Endometrium (tissue), 2 donors: Measurements from ENCODE around the gene PRKAG2.
"Not testable (repeated sequence)": the region's sequence is repeated elsewhere in the genome, so short reads cannot be mapped to it uniquely, and the experiment has no call there.

ENCODE experiments used
- FAIRE-seq: peaks from 2 replicates; lab custom pipeline; 2012; peaks lifted over from hg19 to GRCh38; lab: Jason Lieb, UNC
- donor health status: control.
- donor health status: control.

The PRKAG2 gene

DNA sequence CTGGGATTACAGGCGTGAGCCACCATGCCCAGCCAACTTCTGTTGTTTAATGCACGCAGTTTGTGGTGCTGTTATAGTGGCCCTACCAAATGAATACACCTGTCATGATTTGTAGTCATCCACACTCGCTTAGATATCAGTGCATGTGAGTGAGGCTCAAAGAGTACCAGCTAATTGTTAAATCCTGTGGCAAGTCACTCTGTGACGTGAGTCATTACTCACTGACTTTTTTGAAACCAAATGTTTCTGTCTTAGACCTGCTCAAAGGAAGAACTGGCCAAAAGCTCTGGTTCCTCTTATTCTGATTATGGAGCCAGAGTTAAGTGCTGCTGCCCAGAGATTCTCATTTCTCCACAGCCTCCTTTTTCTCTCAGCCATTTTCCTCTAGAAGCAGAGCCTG lies 109.4 kb downstream of the PRKAG2 start:
- no peak for FAIRE-seq

DNA sequence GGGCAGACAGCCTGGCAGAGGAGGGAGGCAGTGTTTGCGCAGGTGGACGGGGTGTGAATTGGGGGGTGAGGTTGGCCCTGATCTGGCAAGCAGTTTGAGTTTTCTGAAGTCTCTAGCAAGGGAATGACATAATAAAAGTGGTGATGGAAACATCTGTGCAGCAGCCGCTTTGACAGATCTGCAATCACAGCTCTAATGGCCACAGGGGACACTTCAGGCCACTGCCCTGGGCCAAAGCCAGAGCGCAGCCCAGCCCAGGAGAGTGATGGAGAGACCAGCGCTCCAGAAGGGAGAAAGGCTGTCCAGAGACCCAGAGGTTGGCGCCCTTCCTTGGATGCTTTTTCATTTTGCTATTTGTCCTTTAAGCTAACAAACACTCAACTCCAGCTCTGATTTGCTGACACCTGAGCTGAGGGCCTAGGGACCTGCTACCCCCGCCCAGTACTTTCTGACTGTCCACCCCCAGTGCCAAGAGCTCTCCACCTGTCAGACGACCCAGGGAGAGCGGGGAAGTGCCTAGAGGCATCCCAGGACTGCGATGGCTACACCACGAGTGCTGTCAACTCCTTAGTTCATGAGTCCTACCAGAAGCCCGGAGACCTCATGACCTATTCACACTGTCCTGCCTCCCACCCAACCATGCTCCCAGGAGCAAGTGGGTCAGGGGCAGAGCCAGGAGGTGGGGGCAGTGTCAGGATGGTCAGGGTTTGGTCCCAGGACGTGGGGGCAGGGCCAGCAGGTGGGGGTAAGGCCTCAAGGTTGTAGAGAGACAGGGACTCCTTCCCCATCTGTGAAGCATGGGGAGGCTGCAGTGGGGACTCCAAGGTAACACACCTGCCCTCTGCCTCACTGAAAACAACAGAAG lies 112.6 kb downstream of the PRKAG2 start:
- no peak for FAIRE-seq

DNA sequence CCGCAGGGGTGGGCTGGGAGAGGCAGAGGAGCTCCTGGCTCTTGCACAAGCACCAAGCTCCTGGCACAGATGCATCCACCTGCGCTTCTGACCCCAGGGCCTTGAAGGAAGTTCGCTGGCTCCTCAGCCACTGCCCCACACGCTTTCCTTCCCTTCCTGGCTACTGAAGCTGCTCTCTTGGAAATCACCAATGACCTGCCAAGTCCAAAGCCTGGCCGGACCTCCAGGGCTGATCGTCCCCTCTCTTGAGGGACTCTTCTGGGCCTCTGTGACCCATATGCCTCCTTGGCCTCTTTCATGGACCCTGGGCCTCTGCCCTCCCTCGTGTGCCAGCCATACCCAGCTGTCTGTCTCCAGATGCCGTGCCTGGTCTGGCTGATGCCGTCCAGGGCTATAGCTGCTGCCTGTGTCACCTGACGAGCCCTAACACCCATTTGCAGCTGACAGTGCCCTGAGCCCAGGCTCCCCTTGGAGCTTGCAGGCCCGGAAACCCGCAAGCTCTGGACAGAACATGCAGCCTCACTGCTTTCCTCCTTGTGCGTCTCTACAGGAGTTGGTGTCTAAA lies 113.4 kb downstream of the PRKAG2 start:
- FAIRE-seq = no peak

DNA sequence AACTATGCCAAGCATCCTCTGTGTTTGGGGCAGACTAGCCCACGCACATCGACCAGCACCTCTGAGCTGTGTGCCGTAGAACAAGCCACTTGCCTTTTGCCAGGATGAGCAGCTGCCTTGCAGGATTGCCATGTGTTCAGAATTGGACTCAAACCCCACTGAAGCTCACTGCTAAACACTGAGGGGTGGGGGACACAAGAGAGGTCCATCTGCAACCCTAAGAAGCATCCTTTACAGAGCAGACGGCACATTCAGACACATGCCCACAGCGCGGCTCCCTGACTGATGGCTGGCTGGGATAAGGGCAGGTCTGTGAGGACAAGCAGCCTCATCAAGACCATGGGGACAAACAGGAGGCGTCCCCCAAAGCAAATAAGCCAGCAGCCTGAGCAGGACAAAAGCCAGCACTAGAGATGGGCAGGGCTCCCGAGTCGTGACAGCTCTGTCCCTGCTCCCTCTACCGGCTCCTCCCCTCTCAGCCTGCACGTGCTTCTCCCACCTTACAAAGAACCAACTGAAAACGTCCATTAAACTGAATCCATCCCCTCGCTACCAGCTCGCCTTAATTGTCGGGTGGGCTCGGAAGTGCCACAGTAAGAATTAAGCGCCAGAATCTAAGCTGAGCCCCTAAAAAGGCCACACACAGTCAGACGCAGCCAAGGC lies 114.2 kb downstream of the PRKAG2 start:
- FAIRE-seq = no peak

DNA sequence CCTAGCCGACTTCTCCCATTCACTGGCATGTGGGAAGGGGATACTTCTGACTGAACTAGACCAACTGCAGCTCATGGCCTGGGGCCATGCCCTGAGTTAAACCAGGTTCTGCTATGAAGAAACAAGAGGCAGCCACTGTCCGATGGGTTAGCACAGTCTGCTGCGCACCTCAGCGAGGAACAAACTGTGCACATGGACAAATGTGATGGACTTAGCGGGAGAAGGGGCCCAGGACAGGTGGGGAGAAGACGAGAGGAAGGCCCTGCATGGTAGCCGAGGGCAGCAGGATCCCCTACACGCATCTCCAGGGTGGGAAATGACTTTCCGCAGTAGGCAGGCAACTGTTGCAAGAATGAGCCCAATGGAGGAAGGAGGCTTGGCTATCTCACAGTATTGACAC lies 115.0 kb downstream of the PRKAG2 start:
- FAIRE-seq = no peak

DNA sequence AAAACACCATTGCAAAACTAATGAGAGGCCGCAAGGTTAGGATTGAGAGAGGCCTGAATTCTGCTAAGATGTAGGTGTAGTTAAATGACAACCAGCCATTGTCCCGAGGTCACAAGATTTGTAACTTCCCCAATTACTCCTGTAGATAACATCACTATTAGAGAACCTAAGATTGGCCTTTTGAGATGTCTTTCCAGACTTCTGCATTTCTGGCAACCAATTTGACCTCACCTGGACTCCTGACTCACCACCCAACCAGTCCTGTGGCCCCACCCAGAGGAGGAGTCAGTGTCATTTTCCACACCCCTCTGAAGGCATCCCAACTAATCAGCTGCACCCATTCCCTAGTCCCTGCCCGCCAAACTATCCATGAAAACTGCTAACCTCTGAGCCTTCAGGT lies 115.7 kb downstream of the PRKAG2 start:
- no peak for FAIRE-seq

DNA sequence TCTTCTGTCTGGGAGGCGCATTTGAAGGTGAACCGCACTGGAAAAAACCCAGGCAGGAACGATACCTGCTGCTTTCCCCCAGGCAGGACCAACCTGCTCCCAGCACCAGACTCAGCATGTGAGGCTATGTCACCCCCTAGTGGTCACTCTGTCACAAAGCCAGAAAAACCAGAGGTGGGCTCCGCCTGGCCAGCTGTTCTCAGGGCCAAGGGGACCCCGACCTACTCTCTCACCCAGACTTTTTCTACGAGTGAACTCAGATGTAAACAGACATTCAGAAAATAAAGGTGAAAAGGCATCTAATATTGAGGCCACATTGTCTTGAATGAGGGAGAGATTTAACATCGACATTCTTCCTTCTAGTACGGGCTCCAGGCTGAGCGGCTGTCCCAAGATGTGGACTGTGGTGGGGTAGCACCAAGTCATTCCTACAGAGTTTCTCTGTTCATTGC lies 117.3 kb downstream of the PRKAG2 start:
- no peak for FAIRE-seq

DNA sequence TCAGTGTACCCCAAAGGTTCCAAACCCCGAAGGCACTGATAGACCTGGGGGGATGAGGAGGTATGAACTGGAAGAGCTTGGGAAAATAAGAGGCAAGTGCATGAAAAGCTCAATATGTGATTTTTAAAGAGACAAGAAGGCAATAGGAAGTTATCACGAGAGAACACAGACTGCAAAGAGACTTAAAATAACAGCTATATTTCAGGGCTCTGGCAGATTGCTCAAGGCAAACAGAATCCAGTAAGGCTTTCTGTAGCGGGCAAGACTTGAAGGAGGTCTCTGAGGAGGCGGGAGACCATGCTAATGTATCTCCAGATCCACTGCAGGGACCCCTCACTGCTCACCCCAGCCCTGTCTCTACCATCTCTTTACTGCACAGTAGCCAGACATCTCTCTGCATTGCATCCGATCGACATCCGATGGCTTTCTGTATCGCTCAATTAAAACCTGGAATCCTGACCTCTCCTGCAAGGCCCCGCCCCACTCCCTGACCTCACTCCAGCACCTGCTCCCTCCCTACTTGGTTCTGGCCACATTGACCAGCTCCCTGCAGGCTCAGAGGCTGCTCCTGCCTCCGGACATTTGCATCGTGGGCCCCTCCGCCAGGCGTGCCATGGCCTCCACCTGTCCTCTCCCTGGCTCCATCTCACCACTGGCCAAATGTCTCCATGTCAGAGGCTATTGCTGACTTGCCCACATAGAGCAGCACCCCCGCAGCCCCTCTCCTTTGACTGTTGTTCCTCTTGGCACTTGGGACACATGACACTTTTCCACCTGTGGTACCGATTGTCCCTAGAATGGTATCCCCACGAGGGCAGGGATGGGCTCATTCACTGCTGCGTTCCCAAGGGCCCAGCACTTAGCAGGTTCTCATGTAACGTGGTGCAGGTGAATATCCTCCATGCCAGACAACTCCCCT lies 118.0 kb downstream of the PRKAG2 start:
- no peak for FAIRE-seq

DNA sequence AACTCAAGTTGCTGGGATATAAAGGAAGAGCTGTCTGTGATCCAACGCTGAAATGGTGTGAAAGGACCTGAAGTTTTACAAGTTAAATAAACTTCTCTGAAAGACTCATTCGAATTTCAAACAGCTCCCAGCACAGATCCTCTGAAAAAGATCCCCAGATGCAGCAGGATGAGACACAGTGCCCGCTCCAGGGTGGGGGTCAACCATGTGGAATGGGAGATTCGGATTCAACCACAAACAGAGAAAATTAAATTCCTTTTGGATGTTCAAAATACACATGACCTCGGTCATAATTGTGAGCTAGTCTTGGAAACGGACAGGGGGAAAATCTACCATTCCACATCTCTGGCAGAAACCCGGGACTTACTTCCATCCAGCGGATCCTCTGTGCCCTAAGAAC lies 119.6 kb downstream of the PRKAG2 start:
- FAIRE-seq = peak; percentile 68

DNA sequence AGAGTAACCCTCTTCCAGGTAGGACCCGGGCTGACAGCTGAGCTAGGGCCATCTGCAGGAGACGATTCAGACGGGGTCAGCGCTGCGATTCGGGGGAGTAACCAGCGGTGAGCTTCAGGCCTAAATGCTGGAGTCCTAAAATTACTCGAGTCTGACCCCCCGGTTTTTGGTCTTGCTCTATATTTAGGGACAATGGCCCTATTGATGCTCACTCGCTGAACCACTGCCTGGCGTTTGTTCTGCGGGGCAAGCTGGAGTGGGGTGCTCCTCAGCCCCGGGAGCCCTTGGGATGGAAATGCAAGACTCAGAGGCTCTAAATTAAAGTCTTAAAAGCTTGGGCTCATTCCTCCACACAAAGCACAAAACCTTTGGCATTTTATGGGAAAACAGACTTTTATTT lies 120.0 kb downstream of the PRKAG2 start:
- no peak for FAIRE-seq

DNA sequence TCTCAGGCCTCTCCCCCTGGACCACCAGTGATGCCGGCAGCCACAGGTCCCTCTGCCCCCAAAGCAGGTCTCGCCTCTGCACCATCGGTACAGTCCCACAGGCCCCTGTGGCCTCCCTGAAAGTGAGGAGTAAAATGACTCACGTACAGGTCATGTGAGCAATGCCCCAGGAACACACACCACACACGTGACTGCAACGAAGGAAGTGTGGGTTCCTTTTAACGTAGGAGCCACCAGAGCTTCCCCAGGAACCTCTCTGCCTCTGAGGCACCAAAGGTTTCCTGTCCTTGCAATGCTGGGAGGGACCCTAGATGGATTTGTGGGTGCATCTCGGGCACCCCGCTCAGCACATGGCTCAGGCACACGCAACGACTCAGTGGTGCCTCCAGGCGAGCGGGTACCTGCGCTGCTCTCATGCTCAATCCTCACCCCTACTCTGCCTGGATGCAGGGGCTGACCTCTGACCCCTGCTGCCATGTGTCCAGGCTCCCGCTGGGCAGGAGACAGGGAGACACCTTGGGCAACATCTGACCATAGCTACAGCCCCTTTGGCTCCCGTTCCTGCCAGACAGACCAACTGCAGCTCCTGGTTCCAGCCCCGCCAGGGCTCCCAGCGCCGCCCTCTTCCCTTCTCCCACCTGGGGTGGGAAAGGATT lies 120.7 kb downstream of the PRKAG2 start:
- no peak for FAIRE-seq

DNA sequence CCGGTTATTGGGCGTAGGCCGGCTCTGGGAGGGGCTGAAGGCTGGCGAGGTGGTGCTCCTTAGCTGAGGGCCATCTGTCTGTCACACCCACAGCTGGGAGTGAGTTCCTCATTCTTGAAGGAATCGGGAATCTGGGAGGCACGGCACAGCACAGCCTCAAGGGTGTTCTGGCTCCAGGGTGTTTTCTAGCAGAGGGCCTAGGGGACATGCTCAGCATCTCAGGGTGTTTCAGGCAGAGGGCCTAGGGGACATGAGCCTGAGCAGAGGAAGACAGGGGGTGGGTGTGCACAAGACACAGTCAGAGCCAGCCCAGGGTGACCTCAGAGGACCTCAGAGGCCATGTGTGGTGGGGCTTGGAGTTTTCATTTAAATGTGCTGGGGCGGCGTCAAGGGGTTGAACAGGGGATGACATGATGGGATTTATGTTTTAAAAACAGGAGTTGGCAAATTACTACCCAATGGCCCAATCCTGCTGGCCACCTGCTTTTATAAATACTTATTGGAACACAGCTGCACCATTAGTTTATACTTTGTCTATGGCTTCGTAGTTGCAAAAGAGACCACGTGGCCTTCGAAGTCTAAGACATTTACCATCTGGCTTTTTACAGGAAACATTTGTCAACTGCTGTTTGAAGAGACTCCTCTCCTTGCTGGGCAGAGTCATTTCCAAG lies 121.6 kb downstream of the PRKAG2 start:
- FAIRE-seq = no peak

DNA sequence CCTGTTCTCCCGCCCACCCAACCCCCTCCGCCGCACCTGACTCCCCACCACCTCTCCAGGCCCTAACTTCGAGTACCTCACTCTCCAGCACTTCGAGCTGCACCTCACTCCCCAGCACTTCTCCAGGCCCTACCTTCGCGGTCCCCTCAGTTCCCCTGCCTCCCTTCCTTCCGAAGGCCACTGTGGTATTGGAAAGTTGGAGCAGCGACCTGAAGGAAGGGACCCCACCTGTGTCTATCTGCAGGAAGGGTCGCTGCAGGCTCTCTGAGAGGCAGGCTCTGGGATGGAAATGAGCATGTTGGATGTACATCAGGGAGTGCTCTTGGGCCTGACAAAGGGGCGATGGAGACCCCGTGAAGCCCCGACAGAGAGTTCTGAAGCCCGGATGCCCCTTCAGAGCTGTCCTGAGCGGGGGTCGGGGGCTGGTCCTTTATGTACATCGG lies 122.2 kb downstream of the PRKAG2 start:
- no peak for FAIRE-seq

DNA sequence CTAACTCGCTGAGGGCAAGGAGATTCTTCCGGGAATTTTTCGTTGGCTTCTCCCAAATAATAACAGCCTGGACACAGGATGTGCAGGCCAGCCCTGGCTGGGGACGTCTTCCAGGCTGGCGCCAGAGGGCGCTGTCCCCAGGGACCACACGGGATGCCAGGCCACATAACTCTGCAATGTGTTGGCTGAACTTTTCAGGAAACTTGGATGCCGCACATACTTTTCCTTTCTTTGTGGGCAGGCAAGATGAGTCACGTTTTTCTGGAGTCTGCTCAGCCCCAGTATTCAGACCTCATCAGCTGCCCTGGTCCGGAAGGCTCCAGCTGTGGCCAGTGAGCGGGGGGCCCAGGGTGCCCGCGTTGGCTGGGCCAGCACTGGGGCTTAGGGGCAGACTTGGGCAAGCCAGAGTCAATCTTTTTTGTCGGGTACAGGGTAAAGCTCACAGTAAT lies 122.7 kb downstream of the PRKAG2 start:
- peak; percentile 59 for FAIRE-seq

DNA sequence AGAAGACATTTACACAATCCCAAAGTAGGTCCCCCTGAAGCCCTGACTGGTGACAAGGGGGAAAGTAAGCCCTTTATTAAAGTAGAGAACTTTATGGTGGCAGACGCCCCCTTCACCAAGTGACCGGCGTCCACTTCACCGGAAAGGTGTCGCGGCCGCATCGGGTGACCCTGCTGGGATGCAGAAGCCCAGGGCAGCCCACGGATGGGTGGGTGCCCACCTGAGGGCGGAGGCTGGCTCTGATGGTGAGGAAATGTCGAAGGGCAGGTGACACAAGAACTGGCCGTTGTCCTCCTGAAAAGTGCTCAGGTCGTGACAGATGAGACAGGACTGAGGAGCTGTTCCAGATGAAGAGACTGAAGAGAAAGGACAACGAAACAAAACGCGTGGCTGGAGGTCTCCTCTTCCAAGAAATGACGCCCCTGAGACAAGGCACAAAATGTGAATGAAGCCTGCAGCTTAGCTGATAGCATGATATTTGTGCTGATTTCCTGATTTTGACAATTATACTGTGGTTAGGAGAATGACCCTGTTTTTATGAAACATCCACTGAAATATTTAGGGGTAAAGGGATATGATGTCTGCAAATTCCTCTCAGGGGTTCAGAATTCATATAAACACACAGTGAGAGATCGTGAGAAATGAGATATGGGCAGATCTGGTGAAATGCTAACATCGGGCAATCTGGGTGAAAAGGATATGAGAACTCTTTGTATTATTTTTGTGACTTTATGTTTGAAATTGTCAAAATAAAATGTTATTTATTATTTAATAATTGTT lies 123.9 kb downstream of the PRKAG2 start:
- no peak for FAIRE-seq

DNA sequence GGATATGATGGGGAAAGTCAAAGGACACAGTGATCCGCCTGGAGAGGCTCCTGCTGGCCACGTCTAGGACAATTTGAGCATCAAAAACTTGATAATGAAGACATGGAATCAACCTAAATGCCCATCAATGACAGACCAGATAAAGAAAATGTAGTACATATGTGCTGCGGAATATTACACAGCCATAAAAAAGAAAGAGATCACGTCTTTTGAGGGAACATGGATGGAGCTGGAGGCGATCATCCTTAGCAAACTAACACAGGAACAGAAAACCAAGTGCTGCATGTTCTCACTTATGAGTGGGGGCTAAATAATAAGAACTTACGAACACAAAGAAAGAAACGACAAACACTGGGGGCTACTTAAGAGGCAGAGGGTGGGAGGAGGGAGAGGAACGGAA lies 124.9 kb downstream of the PRKAG2 start:
- FAIRE-seq = no peak

DNA sequence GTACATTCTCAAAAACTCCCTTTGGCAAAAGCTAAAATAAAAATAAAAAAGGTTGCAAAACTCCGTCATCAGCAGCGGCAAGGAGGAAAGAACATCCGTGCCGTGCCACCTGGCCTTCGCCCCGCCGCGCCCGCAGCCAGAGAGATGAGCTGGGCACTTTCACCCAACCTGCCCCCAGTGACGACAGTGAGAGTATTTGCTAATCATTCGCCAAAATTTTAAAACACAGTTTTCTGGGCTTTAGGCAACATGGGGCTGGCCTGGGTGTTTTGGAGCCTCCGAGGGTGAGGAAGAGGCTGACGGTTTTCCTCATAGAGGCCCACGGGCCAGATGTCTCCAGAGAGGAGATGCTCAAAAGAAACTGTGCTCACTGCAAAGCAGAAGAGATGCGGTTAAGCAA lies 128.2 kb downstream of the PRKAG2 start:
- no peak for FAIRE-seq

DNA sequence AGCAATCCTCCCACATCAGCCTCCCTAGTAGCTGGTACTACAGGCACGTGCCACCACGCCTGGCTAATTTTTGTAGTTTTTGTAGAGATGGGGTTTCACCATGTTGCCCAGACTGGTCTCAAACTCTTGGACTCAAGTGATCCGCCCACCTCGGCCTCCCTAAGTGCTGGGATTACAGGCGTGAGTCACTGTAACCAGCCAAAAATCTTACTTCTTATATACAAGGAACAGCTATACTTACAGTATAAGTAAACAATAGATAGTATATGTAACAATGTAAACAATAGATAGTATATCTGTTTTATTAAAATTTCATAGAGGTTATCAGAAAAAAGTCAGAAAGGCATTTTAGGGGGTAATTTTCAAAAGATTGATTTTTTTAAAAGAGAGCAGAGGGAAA lies 128.9 kb downstream of the PRKAG2 start:
- FAIRE-seq = not testable (repeated sequence)

DNA sequence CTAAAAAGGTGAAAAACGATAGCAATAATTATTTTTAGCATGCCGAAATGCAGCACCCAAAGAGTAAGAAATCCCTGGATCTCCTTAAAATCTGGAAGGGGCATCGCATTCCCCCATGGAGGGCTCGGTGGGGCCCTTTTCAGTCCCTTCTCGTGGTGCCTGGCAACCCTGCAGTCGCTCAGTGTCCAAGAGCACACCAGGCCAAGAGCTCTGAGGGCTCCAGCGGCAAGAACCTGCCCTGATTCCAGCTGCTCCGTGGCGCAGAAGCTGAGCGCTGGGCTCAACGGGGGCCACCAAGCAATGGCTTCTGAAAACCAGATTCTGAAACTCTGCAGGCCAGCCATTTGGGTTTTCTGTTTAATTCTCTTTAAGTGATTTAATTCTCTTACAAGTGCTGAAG lies 131.2 kb downstream of the PRKAG2 start:
- FAIRE-seq = no peak
